ENCODE measurements around the gene AKIRIN2. TPM values are rescaled to one million over a fixed set of nuclear protein-coding genes. Genes with fewer than 3 reads are reported as not detected.
"Not testable (repeated sequence)": the region's sequence is repeated elsewhere in the genome, so short reads cannot be mapped to it uniquely, and the experiment has no call there.

The AKIRIN2 gene
- total RNA-seq, 1 donor from 2014 or later, result 30.7 TPM

GRCh38 chr6:87722540-87723169, 20.6 kb upstream of the AKIRIN2 start:
- intact Hi-C loops (cut with micrococcal nuclease), result no loop called here
- no peak for ATAC-seq
- DNase-seq, result no peak

DNA sequence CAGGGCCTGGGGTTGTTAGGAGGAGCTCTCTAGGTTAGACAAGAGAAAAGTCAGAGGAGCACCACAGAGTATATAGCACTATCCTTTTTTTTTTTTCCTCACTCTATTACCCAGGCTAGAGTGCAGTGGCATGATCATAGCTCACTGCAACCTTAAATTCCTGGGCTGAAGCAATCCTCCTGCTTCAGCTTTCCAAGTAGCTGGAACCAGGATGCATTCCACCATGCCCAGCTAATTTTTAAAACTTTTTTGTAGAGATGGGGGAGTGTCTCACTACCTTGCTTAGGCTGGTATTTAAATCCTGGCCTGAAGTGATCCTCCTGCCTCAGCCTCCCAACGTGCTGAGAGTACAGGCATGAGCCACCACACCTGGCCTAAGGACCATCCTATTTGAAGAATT, 19.3 kb upstream of the AKIRIN2 start:
- intact Hi-C loops (cut with micrococcal nuclease), result no loop called here
- DNase-seq (no peak), ATAC-seq (no peak)

GRCh38 chr6:87718662-87719433, 16.8 kb upstream of the AKIRIN2 start:
- DNase-seq (no peak), ATAC-seq (no peak)
- intact Hi-C loops (cut with micrococcal nuclease), result no loop called here

- ATAC-seq, result peak; percentile 71
- no peak for DNase-seq
- intact Hi-C loops (cut with micrococcal nuclease), result no loop called here
Observed at GRCh38 chr6:87716928-87717614, 15.0 kb upstream of the AKIRIN2 start.

- DNase-seq (no peak), ATAC-seq (no peak)
- intact Hi-C loops (cut with micrococcal nuclease), result no loop called here
Observed at GRCh38 chr6:87714093-87714842, 12.2 kb upstream of the AKIRIN2 start.

- DNase-seq; intact Hi-C loops (cut with micrococcal nuclease): not testable (repeated sequence)
Observed at GRCh38 chr6:87712713-87713112, 10.7 kb upstream of the AKIRIN2 start.

GRCh38 chr6:87710090-87710489, 8.1 kb upstream of the AKIRIN2 start:
- intact Hi-C loops (cut with micrococcal nuclease), result no loop called here
- no peak for DNase-seq
- ATAC-seq, result no peak

More at GRCh38 chr6:87712713-87713112, 10.7 kb upstream of the AKIRIN2 start:
- not testable (repeated sequence) for ATAC-seq

DNA sequence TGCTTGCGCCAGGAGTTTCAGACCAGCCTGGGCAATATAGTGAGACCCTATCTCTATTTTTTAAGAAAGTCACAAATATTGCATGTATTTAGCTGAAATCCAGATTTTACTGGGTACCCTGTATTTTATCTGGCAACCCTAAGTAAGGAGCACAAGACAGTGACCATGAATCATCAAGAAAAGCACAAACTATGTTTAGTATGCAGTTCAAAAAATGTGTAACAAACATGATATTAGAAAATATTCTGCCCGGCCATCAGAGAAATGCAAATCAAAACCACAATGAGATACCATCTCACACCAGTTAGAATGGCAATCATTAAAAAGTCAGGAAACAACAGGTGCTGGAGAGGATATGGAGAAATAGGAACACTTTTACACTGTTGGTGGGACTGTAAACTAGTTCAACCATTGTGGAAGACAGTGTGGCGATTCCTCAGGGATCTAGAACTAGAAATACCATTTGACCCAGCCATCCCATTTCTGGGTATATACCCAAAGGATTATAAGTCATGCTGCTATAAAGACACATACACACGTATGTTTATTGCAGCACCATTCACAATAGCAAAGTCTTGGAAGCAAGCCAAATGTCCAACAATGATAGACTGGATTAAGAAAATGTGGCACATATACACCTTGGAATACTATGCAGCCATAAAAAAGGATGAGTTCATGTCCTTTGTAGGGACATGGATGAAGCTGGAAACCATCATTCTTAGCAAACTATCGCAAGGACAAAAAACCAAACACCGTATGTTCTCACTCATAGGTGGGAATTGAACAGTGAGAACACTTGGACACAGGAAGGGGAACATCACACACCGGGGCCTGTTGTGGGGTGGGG, 6.8 kb upstream of the AKIRIN2 start:
- intact Hi-C loops (cut with micrococcal nuclease); ATAC-seq: not testable (repeated sequence)

DNA sequence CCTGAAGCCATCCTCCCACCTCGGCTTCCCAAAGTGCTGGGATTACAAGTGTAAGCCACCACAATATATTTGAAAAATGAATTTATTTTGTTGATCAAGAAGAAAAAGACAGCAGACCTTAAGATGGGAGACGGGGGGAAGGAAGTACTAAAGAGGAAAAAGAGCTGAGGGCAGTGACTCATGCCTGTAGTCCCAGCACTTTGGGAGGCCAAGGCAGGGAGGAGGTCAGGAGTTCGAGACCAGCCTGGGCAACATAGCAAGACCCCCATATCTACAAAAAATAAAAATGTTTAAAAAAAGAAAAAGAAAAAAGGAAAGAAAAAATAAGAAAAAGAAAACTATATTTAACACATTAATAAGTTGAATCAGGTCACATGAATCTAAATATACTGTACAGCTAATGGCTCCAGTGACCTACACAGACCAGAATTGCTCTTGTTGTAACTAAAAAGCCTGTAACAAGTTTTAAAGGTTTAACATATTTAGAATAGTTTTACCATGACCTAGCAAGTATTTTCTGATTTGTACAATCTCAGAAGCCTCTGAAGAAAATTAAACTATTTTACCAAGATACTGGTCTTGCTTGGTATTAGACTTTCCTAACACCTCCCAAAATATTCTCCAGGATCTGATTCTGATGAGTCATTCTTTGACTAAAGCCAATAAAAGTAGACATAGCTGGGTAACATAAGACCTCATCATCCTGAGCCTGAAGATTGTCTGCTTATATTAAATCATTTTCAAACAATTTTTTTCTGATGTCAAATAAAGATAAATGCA, 4.3 kb upstream of the AKIRIN2 start:
- ATAC-seq (no peak), DNase-seq (no peak)
- intact Hi-C loops (cut with micrococcal nuclease), result no loop called here

More for the DNA sequence above, 6.8 kb upstream of the AKIRIN2 start:
- DNase-seq, result not testable (repeated sequence)

DNA sequence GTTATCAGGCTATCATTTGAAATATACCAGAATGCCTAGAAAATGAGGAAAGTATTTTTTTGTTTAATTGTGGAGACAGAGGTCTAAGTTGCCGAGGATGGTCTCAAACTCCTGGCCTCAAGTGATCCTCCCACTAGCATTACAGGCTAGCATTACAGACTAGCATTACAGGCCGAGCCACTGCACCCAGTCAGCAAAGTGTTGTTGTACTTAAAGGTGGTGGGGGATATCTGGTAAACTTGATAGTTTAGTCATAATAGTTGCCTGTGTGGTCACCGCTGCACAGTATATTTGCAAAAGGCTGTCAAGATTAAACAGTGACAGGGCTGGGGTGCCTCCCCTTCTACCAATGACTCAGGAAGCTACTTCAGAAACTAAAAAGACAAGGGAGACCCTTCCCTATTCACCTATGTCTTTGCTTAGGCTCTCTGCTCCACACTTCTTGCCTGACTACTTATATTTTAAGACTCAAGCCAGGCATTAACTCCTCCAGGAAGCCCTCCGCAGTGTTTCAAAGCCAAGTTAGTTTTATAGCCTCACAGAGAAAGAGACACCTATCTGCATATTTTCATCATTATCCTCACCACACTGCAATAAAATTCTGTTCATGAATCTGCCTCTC, 3.1 kb upstream of the AKIRIN2 start:
- DNase-seq (no peak), ATAC-seq (no peak)
- intact Hi-C loops (cut with micrococcal nuclease), result no loop called here

- ATAC-seq; intact Hi-C loops (cut with micrococcal nuclease): not testable (repeated sequence)
- peak; percentile 37 for DNase-seq
Observed at GRCh38 chr6:87703039-87703438, 1.0 kb upstream of the AKIRIN2 start.

- DNase-seq, result no peak
- intact Hi-C loops (cut with micrococcal nuclease), result no loop called here
- ATAC-seq, result no peak
Observed at GRCh38 chr6:87702589-87702945, 534 bp upstream of the AKIRIN2 start.

- intact Hi-C loops (cut with micrococcal nuclease), result no loop called here
- DNase-seq, result no peak
Observed at GRCh38 chr6:87701344-87701675, 723 bp downstream of the AKIRIN2 start.

GRCh38 chr6:87700397-87701343, 1.4 kb downstream of the AKIRIN2 start:
- ATAC-seq (peak; percentile 34), DNase-seq (no peak)
- intact Hi-C loops (cut with micrococcal nuclease), result no loop called here

More at GRCh38 chr6:87701344-87701675, 723 bp downstream of the AKIRIN2 start:
- ATAC-seq, result no peak

GRCh38 chr6:87699576-87699975, 2.5 kb downstream of the AKIRIN2 start:
- no peak for DNase-seq
- no peak for ATAC-seq
- intact Hi-C loops (cut with micrococcal nuclease), result no loop called here

DNA sequence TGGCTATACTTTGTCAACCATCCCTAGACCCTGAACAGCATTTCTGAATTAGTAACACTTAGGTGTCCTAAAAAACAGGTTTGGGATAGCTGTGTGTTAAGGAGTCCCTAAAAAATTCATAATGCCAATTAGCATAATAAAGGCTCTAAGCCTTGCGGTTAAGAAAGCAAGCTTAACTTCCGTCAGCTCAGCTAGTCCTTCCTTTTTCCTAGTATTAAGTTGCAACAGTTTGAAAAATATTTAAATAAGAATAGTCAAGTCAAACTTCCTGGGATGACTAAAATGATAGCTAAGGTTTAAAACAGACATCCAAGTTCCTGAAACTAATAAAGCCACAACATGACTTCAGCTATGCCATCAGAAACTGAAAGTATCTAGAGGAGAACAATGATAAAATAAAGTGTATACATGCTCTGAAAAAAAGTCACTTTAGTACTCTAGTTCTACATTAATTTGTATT, 3.5 kb downstream of the AKIRIN2 start:
- DNase-seq (no peak), ATAC-seq (no peak)
- intact Hi-C loops (cut with micrococcal nuclease), result no loop called here

All from left ventricle myocardium superior (tissue), 1 donor.